ENCODE results near the gene TXK. TPM values are rescaled to one million over a fixed set of nuclear protein-coding genes. Genes with fewer than 3 reads are reported as not detected.

The TXK gene
- polyA plus RNA-seq, 1 of the 3 experiments (the other 2 are of a cell fraction), result 0.61 TPM

DNA sequence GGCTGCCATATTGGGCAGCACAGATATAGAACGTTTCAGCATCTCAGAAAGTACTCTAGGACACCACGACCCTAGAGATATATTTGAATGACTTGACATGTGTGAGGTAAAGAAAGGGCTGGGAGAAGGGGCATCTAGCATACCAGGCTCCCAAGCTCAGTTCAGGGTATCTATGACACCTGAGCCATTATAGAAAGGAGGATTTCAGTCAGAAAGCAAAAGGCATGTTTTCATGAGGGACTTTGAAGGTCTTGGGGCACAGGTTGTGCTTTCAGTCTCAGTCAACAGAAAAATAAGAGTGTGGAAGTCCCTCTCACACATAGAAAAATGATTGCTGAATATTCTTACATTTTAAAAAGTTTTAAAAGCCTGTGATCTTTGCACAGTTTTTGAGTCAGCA, 65.9 kb downstream of the TXK start:
- no peak overlapping the region for H3K9ac ChIP-seq
- H3K36me3 ChIP-seq (replicated peaks in 1 of 2; ENCODE audit: control insufficient read depth in 1 of 2, insufficient read depth in 2 of 2, low read length in 1 of 2), result no peaks in the 10 kb centered on the region
- H3K9me2 ChIP-seq, result no peaks in the 10 kb centered on the region
- H4K20me1 ChIP-seq (ENCODE audit: insufficient read depth), result no peaks in the 10 kb centered on the region
- H3K9me3 ChIP-seq, result no peaks in the 10 kb centered on the region
- no peaks in the 10 kb centered on the region for H3K79me2 ChIP-seq (ENCODE audit: insufficient read depth)
- TF ChIP-seq, protein P1, sequence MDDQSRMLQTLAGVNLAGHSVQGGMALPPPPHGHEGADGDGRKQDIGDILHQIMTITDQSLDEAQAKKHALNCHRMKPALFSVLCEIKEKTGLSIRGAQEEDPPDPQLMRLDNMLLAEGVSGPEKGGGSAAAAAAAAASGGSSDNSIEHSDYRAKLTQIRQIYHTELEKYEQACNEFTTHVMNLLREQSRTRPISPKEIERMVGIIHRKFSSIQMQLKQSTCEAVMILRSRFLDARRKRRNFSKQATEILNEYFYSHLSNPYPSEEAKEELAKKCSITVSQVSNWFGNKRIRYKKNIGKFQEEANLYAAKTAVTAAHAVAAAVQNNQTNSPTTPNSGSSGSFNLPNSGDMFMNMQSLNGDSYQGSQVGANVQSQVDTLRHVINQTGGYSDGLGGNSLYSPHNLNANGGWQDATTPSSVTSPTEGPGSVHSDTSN (IDR thresholded peaks at IDR 0.05), result no peak
- TF ChIP-seq MXI1 (IDR thresholded peaks at IDR 0.05; ENCODE audit: low read depth, low read length), result no peak
- TF ChIP-seq CHD2 (IDR thresholded peaks at IDR 0.05; ENCODE audit: low read length, partially characterized antibody), result no peak
- no peak for TF ChIP-seq SIN3A (IDR thresholded peaks at IDR 0.05; ENCODE audit: borderline replicate concordance, low read depth, low read length)
- no peak for TF ChIP-seq TAF1 (IDR thresholded peaks at IDR 0.05; ENCODE audit: borderline replicate concordance, low read depth, low read length)
- TF ChIP-seq, protein P2, sequence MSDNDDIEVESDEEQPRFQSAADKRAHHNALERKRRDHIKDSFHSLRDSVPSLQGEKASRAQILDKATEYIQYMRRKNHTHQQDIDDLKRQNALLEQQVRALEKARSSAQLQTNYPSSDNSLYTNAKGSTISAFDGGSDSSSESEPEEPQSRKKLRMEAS (IDR thresholded peaks at IDR 0.05; ENCODE audit: low read depth), result no peak
- TF ChIP-seq GABPA (IDR thresholded peaks at IDR 0.05; ENCODE audit: low read depth), result no peak
- TF ChIP-seq, protein P3, sequence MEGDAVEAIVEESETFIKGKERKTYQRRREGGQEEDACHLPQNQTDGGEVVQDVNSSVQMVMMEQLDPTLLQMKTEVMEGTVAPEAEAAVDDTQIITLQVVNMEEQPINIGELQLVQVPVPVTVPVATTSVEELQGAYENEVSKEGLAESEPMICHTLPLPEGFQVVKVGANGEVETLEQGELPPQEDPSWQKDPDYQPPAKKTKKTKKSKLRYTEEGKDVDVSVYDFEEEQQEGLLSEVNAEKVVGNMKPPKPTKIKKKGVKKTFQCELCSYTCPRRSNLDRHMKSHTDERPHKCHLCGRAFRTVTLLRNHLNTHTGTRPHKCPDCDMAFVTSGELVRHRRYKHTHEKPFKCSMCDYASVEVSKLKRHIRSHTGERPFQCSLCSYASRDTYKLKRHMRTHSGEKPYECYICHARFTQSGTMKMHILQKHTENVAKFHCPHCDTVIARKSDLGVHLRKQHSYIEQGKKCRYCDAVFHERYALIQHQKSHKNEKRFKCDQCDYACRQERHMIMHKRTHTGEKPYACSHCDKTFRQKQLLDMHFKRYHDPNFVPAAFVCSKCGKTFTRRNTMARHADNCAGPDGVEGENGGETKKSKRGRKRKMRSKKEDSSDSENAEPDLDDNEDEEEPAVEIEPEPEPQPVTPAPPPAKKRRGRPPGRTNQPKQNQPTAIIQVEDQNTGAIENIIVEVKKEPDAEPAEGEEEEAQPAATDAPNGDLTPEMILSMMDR (IDR thresholded peaks at IDR 0.05), result no peak
- no peak for TF ChIP-seq MEF2A (IDR thresholded peaks at IDR 0.05; ENCODE audit: borderline replicate concordance, low read depth)
- TF ChIP-seq, protein P4, sequence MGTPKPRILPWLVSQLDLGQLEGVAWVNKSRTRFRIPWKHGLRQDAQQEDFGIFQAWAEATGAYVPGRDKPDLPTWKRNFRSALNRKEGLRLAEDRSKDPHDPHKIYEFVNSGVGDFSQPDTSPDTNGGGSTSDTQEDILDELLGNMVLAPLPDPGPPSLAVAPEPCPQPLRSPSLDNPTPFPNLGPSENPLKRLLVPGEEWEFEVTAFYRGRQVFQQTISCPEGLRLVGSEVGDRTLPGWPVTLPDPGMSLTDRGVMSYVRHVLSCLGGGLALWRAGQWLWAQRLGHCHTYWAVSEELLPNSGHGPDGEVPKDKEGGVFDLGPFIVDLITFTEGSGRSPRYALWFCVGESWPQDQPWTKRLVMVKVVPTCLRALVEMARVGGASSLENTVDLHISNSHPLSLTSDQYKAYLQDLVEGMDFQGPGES (IDR thresholded peaks at IDR 0.05; ENCODE audit: low read depth, low read length), result no peak
- TF ChIP-seq, protein P5, sequence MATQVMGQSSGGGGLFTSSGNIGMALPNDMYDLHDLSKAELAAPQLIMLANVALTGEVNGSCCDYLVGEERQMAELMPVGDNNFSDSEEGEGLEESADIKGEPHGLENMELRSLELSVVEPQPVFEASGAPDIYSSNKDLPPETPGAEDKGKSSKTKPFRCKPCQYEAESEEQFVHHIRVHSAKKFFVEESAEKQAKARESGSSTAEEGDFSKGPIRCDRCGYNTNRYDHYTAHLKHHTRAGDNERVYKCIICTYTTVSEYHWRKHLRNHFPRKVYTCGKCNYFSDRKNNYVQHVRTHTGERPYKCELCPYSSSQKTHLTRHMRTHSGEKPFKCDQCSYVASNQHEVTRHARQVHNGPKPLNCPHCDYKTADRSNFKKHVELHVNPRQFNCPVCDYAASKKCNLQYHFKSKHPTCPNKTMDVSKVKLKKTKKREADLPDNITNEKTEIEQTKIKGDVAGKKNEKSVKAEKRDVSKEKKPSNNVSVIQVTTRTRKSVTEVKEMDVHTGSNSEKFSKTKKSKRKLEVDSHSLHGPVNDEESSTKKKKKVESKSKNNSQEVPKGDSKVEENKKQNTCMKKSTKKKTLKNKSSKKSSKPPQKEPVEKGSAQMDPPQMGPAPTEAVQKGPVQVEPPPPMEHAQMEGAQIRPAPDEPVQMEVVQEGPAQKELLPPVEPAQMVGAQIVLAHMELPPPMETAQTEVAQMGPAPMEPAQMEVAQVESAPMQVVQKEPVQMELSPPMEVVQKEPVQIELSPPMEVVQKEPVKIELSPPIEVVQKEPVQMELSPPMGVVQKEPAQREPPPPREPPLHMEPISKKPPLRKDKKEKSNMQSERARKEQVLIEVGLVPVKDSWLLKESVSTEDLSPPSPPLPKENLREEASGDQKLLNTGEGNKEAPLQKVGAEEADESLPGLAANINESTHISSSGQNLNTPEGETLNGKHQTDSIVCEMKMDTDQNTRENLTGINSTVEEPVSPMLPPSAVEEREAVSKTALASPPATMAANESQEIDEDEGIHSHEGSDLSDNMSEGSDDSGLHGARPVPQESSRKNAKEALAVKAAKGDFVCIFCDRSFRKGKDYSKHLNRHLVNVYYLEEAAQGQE (IDR thresholded peaks at IDR 0.05; ENCODE audit: low read depth, low read length), result no peak
- no peak for TF ChIP-seq TEAD4 (IDR thresholded peaks at IDR 0.05; ENCODE audit: borderline replicate concordance, insufficient read depth)
- no peak for TF ChIP-seq SMC3 (IDR thresholded peaks at IDR 0.05; ENCODE audit: low read depth, low read length)
- no peak for TF ChIP-seq NRF1 (IDR thresholded peaks at IDR 0.05; ENCODE audit: low read depth, low read length)
- no peak for TF ChIP-seq EZH2phosphoT487 (IDR thresholded peaks at IDR 0.05; ENCODE audit: borderline replicate concordance, low read depth)
- TF ChIP-seq RCOR1 (IDR thresholded peaks at IDR 0.05; ENCODE audit: low read length), result no peak
- no peak for TF ChIP-seq FOSL2 (IDR thresholded peaks at IDR 0.05; ENCODE audit: borderline replicate concordance, low read depth)
- TF ChIP-seq FOXM1 (IDR thresholded peaks at IDR 0.05; ENCODE audit: low read depth), result no peak
- TF ChIP-seq, protein P6, sequence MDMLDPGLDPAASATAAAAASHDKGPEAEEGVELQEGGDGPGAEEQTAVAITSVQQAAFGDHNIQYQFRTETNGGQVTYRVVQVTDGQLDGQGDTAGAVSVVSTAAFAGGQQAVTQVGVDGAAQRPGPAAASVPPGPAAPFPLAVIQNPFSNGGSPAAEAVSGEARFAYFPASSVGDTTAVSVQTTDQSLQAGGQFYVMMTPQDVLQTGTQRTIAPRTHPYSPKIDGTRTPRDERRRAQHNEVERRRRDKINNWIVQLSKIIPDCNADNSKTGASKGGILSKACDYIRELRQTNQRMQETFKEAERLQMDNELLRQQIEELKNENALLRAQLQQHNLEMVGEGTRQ (IDR thresholded peaks at IDR 0.05; ENCODE audit: borderline replicate concordance, low read depth, low read length), result no peak
- H3F3A ChIP-seq (replicated peaks; ENCODE audit: insufficient read depth), result no peaks in the 10 kb centered on the region
- H3K4me3 ChIP-seq (ENCODE audit: low read depth in 2 of 2, low read length in 1 of 2), result no peak overlapping the region
- POLR2A ChIA-PET, result no interaction called here
- no peak overlapping the region for H3K4me2 ChIP-seq
- CTCF ChIA-PET, result interaction anchor here (1.0 kb wide), 1 partner anchor 20 kb away, joined by 4 read pairs; no protein-coding TSS in a partner anchor
- DNase-seq, result no peak
- 29% methylated on average over 2 of the region's 2 CpGs for WGBS (ENCODE audit: low lambda C conversion rate)
- no peaks in the 10 kb centered on the region for H3K4me1 ChIP-seq (ENCODE audit: control insufficient read depth in 1 of 2, insufficient read depth in 2 of 2, low read depth in 1 of 2, low read length in 1 of 2)
- H3K27ac ChIP-seq (ENCODE audit: low read depth in 2 of 2, low read length in 1 of 2), result no peak overlapping the region
- no peaks in the 10 kb centered on the region for H3K27me3 ChIP-seq (ENCODE audit: insufficient read depth)
- H2AFZ ChIP-seq (ENCODE audit: low read depth), result no peak overlapping the region
